ENCODE data around the gene COX15.
"Not testable (repeated sequence)": the region's sequence is repeated elsewhere in the genome, so short reads cannot be mapped to it uniquely, and the experiment has no call there.

COX15 gene

DNA sequence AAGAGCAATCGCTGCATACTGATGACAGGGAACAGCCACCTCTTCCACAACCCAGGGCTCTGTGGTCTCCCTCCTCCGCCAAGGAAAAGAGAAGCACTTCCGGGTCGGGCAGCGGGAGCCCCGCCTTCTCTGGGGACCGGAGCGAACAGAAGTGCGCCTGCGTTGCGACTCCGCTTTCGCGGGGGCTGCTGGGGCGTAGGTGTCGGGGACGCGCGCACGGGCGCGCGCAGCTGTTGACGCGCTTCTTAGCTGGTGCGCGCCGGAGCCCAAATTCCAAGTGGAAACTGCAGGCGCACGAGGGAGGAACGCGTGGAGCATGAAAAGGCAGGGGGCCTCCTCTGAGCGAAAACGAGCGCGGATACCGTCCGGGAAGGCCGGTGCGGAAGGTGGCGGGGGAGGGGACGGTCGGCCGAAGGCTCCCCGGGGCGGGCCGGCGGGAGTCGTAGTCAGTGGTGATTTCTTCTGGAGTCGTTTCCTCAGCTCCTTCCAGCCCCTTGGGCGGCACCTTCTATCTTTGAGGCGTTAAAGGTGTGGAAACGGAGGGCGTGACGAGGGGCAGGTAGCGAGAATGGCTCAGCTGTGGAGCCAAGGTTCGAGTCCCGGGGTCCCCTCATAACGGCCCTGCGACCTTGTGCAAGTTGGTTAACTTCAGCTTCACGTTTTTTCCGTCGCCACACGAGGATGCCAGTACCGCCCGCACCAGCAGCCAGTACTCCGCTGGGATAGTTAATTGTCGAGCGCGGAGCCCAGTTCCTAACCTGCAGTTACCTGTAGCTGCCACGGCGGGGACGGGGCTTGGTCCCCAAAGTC, at the start of gene COX15, which contains the start of gene CUTC:
COX15 (minus strand) TSS at position 95 of the 810 bp plus-strand sequence; CDS start at position 17, 78 bp downstream.
CUTC (plus strand) TSS at position 202 of the 810 bp plus-strand sequence; CDS start at position 317, 115 bp downstream.
- DNase-seq, result peak; percentile 95

DNA sequence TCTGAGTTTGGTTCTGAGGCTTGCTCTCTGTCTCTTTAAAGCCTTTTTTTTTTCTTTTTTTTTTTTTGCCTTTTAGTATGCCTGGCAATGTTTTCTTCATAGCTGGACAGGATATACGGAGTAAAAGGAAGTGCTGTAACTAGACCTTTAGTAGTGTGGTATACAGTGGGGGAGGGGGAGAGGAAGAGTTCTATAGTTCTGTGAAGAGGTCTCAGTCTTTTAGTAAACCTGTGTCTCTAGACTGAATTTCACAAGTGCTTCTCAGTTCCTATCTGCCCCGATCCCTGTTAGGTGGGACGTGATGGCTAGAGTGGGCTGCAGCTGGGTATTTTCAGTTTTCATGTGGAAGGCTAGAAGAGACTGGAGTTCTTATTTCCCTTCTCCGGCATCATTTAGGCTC, 47.4 kb upstream of the COX15 start:
- DNase-seq, result peak; percentile 84

DNA sequence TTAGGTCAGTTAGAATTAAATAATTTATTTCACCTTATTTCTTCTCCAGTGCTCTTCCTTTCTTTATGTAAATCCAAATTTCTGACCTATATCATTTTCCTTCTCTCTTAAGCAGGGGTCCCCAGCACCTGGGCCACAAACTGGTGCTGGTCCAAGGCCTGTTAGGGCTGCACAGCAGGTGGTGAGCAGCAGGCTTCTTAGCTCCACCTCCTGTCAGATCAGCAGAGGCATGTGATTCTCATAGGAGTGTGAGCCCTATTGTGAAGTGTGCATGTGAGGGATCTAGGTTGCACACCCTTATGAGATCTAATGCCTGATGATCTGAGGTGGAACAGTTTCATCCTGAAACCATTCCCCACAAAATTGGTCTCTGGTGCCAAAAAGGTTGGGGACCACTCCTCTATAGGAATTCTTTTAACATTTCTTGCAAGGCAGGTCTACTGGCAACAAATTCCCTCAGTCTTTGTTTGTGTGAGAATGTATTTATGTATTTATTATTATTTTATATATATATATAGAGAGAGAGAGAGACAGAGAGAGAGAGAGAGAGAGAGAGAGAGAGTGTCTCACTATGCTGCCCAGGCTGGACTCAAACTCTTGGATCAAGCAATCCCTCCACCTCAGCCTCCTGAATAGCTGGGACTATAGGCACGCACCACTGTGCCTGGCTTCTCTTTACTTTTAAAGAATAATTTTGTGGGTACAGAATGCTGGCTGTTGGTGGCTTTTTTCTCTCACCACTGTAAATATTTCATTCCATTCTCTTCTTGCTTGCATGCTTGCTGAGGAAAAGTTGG, 46.2 kb upstream of the COX15 start:
- DNase-seq, result no peak

DNA sequence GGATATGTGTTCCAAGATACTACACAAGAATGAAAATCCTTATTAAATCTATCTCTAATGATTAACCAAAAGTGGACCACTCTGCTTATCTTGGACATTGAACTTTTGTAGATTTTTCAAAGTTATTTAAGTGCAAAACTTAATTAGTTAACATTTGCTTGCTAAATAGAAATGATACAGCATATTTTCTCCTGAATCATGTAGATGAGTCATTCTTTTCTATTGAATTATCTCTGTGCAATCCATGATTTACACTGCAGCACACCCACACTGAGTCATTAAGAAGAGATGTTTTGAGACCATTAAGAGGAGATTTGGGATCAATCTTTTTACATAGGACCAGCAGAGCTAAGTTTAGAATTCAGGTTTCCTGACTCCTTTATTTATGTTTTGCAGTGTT, 43.9 kb upstream of the COX15 start:
- DNase-seq, result peak; percentile 91

DNA sequence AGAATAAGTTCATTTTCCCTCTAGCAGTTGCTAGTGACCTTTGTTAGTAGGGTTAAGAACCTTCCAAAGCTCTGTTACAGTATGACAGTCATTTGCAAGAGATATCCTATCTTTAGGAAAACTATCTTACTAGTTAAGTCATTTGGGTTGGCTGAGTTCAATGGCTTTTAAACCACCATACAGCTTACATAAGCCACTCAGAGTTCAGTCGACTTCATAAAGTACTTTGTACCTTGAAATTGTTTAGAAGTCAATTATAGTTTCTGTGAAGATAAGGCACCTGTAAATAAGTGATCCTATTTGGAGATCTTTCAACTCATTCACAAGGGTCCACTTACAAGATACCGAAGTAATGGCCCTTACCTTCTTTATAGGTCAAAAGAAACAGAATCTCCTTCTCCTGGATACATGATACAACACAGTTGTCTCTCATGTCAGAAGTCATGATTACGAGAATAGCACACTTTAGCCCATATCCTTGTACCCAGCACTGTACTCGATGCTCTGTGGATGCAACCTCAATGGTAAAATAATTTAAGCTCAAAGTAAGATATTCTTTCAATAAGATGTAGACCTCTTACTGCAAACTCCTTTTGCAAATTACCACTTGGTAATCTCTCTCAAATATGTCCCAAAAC, 38.6 kb upstream of the COX15 start:
- no peak for DNase-seq

DNA sequence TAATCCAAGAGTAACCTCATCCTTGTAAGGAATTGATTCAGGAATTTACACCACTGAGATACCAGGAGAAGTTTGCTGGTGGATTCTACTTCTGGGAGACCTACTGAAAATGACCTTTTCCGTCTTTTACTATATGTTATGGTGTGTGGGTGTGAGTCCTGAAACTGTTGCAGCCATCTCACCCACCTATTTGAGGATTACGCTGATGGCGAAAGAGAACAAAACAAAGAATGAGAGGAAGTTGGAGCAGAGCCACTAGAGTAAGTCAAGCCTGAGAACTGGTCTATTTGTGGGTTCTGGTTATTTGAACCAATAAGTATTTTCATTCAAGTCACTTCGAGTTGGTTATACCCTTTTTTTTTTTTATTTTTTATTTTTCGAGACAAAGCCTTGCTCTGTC, 37.8 kb upstream of the COX15 start:
- DNase-seq, result no peak

DNA sequence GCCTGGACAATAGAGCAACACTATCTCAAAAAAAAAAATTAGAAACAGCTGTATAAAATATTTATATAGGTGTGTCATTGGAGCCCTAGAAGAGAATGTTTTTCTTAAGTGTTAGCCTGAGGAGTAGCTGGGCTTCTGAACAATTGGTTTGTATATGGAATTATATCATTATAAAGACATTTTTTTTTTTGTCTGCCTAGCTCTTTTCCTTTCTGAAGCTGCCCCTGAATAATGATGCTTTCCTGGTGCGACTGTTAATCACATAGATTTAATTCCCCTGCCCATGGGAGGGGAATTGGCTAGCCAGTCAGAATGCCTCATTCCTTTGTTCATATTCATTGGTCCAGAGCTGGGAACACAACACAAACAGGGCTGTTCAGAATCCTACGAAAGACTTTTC, 36.6 kb upstream of the COX15 start:
- DNase-seq, result peak; percentile 63

DNA sequence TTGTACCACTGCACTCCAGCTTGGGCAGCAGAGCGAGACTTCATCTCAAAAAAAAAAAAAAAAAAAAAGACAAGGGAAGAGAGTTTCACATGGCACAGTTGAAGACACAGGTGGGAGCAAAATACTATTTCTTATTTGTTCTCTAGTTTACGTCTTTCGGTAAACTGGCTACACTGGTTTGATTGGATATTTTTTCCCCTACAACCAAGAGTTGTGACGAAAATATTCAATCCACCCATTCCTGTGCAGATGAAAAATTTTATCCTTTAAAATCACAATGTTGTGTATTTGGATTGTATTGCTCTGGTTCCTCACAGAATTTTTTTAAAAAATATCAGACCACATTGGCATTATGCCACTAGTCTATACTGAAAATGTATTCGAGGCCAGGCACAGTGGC, 36.0 kb upstream of the COX15 start:
- DNase-seq, result no peak

DNA sequence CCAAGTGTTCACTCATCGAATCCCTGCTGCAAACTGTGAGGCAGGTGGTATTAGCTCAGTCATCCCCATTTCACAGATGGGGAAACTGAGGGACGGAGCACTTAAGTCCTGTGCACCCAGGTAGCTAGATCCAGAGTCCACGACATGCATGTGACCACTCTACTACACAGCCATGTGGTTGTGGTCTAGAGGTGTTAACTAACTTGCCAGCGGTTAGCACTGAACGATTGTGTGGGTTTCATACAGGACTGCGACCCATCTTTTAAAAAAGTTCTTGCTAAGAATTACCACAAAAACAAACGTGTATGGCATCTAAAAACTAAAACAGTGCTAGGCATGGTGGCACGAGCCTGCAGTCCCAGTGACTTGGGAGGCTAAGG, 34.4 kb upstream of the COX15 start:
- no peak for DNase-seq

DNA sequence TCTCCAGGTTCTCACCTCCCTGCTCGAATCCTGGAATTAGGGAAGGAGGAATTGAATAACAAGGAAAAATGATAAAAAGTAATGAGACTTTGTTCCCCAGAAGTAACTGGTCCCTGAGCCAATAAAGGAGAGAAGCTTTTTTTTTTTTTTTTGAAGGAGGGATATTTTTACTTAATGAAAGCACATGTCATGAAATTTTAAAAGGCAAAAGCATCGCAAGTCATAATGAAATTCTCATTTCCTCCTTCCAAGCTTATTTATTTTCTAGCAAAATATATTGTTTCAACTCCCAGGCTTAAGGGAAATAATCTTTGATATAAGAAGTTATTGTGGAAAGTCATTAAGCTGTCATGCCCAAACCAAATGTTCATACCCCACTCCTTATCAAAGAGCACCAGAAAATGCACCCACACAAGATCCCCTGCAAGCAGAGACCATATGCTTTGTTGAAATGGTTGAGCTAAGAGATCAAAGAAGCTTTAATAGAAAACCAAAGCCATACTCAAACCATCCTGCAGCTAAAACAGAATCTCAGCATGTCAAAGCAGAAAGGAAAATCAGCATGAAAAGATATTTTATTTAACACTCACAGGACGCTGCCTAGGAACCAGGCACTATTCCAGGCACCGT, 33.9 kb upstream of the COX15 start:
- no peak for DNase-seq

DNA sequence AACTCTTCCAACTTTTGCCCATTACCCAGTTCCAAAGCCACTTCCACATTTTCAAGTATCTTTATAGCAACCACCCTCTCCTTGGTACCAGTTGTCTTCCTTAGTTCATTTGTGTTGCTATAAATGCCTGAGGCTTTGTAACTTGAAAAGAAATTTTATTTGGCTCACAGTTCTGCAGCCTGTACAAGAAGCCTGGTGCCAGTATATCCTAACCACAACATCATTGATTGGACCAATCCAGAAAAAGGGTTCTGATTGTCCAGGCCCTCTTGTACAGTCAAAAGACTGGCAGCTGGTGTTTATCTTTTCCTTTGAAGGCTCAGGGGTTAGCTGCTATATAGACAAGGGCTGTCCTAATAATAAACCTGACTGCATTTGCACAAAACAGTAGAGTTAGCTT, 29.4 kb upstream of the COX15 start:
- DNase-seq, result no peak

DNA sequence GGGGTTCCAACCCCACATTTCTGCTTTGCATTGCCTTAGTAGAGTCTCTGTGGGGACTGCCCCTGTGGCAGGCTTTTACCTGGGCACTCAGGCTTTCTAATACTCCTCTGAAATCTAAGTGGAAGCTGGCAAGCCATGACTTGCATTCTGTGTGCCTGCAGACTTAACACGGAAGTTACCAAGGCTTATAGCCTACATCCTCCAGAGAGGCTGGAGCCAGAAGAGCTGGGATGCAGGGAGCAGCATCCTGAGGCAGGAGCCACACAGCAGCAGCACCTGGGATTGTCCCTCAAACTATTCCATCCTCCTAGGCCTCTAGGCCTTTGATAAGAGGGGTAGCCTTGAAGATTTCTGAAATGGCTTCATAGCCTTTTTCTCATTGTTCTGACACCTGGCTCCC, 28.4 kb upstream of the COX15 start:
- DNase-seq, result no peak

DNA sequence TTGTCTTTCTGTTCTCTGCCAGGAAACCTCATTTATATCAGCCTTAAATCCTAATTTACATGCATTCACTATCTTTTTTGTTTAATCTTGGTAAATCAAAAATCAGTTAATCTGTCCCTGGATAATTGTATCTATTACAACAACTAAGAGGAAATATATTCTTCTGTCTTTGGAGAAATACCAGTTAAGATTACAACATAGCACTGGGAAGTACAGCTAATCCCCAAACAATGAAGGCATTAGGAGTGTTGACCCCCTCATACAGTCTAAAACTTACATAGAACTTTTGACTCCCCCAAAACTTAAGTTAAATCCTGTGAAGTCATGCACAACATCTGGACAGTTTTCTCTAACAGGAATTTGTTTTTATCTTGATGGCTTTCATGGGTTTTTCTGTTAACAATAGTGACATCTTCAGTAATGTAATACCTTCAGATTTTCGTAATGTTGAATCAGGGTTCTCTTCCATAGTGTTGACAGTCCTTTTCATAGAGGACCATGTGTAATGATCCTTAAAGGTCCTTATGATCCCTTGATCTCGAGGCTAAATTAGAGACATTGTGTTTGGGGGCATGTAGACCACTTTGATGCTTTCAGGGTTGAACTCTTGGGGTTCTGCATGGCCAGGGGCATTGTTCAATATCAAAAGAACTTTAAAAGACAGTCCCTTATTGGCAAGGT, 26.4 kb upstream of the COX15 start:
- peak; percentile 22 for DNase-seq

DNA sequence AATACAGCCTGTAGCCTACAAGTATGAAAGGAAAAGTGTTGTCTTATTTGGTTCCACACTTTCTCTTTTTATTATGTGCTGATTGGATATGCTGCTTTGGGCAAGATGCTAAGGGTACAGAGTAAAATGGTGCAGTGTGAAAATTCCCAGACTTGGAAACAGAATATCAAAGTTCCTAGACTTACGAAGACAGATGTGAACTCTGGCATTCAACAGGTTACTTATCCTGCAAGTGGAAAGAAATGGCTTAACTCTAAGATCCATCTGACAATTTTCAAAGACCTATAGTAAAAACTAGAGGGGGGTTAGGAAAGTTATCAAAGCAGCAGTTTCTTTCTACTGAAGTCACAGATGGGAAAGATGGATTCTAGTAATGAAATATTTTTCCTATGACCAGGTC, 24.2 kb upstream of the COX15 start:
- no peak for DNase-seq

DNA sequence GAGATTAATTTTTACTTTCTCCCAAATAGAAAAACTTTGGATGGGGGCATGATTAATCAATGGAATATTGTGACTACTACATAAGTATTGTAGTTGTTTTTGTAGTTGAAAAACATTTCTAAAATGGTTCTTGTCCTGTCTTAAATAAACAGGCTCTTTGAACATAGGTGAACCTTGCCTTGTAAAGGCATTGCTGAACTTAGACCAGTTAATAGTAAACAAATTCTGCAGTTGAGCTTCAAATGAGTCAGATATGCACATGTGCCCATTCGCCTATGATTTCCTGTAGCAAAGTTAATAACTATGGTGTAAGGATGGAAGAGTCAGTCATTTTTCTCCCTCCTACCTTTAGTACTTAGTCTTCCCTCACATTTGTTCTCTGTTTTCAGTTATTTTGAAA, 22.7 kb upstream of the COX15 start:
- no peak for DNase-seq

DNA sequence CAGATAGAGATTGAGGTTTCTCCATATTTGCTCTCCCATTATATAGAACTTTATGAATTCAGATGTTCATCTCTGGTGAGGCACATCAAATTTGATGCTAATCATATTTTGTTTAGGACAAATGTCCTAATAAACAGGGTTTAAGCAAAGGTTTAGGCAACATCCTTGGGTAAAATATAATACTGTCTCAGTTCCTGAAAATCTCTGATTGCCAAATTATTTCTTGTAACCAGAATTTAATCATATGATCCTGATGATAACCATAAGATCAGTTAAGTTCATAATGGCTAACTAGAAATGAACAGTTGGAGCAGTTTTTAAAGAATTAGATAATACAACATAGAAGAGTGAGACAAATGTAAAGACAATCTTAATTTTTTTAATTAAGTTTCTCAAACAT, 18.7 kb upstream of the COX15 start:
- DNase-seq, result no peak

DNA sequence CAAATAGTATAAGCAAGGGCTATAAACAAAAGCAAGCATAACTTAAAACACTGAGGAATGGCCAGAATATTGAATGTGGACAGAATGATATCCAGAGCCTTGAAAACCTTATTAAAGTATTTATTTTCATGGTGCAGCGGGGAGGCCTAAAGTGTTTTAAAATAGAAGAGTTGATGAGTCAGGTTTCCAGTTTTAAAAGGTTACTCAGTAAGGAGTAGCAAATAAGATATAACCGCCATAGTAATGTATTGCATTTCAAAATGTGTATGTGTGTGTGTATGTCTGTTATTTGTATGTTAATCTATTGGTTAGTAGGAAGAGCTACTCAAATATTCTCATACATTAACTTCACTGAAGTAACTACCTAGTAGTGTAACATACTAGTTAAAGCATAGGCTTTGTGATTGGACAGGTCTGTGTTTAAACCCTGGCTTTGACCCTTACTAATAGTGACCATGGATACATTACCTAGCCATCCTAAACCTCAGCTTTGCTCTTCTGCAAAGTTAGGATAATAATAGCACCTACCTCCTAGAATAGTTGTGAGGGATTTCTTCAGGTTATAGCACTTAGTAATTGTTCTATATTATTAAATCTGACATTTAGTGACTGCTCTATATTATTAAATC, 17.0 kb upstream of the COX15 start:
- DNase-seq, result no peak

DNA sequence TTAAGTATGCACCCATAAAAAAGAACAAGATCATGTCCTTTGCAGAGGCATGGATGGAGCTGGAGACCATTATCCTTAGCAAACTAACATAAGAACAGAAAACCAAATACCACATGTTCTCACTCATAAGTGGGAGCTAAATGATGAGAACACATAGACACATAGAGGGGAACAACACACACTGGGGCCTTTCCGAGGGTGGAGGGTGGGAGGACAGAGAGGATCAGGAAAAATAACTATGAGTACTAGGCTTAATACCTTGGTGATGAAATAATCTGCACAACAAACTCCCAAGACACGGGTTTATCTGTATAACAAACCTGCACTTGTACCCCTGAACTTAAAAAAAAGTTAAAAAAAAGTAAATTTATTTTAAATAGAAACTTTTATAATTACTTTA, 14.2 kb upstream of the COX15 start:
- not testable (repeated sequence) for DNase-seq

DNA sequence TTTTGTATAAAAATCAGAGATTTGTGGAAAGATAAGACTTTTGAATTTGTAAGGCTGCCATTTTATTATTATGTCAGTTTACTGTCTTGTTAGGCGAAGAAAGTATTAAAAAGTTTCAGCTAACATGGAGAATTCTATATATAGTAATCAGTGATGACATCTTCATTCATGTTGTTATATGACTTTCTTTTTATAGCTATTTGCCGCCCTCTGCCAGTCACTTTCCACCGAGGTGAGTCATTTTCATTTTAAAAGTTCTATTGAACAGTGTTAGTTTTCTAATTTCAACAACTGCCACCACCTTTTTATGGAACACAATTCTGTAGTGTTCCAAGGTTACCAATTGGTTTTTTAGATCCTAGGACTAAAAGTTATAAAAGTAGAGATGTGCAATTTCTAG, 11.9 kb upstream of the COX15 start:
- no peak for DNase-seq

DNA sequence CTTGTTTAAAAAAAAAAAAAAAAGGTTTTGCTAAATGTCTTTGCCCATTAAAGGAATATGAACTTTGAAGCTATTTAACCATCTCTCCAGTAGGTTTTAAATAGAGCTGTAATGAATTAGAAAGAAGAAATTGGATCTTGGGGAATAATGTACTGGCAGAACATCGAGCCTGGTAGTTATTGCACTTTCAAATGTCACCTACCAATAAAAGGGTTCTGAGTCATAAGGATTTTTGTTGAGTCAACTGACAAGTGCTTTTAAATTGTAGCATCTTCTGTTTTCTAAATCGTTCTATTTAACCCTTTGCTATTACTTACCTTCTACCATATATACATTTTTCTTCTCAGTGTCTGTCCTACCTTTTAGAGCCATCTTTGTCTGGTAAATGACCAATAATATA, 10.8 kb upstream of the COX15 start:
- DNase-seq, result peak; percentile 4

DNA sequence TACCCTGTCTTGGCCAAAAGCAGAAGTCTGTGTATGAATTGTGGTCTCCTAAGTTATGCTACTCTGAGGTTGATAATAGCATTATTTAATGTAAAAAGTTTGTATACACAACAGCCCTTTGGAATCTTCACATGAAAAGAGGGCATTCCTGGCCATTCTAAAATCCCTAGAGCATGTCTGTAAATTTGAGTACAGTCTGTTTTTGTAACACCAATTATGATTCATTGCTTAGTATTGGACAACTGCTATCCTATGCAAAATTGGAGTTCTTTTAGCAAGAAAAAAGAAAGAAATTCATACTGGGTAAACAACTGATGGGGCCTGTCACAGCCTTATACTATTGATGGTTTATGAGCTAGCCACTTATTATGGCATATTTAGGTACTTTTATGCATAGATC, 10.3 kb upstream of the COX15 start:
- peak; percentile 21 for DNase-seq

DNA sequence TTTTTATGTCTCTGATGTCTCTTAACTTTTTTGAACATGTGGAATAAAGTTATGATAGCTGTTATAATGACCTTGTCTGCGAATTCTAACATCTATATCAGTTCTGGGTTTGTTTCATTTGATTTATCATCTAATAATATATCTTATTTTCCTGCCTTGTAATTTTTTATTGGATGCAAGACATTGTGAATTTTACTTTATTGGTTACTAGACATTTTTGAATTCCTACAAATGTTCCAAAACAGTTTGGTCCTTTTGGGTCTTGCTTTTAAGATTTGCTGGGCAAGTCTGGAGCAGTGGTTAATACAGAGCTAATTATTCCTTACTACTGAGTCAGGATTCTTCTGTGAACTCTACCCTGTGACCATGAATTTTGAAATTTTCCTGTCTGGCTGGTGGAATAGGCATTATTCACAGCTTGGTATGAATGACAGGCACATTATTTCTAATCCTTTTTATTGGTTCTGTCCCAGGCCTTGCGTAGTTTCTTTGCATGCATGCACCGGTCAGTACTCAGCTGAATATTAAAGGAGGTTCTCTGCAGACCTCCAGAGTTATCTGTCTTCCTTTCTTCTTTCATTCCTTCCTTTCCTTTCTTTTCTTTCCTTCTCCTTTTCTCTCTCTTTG, 9.1 kb upstream of the COX15 start:
- no peak for DNase-seq
